ENCODE results near the gene RCBTB1.
"Not testable (repeated sequence)": the region's sequence is repeated elsewhere in the genome, so short reads cannot be mapped to it uniquely, and the experiment has no call there.

RCBTB1 gene

DNA sequence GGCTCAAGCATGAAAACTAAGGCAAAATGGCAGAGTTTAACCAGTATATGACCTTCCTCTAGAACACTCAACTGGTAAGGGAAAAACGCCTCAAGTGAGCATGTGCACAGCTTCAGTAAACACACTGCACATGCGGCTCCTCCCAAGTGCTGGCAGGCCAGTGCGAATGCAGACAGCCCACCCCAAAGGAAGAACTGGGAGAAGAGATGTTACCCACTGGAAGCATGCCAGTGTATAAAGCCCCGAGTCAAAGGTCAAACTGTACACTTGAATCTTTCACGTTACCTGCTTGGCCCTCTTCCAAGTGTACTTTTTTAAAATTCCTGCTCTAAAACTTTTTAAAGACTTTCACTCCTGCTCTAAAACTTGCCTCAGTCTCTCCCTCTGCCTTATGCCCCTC, 19.2 kb upstream of the RCBTB1 start:
- no peak for DNase-seq (ENCODE audit: low read depth in 2 of 2)

- DNase-seq (ENCODE audit: low read depth in 2 of 2): not testable (repeated sequence)
These were observed 17.3 kb upstream of the RCBTB1 start for GRCh38 chr13:49602615-49603014.

DNA sequence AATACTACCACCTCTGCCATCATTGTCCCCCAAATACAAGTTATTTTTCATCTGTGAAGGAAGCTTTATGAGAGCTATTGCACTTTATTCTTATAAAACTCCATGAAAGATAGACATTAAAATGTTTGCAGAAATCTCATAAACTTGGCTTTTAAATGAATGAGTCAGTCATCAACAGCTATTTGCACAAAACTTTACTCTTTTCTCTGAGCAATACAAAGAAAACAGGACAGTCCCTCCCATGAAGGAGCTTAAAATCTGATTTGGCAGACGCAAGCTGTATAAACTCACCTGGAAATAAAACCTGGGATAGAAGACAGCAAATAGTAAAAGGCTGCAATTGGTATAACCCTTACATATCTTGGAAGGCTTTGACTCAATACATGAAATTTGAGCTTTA, 16.6 kb upstream of the RCBTB1 start:
- no peak for DNase-seq (ENCODE audit: low read depth in 2 of 2)

DNA sequence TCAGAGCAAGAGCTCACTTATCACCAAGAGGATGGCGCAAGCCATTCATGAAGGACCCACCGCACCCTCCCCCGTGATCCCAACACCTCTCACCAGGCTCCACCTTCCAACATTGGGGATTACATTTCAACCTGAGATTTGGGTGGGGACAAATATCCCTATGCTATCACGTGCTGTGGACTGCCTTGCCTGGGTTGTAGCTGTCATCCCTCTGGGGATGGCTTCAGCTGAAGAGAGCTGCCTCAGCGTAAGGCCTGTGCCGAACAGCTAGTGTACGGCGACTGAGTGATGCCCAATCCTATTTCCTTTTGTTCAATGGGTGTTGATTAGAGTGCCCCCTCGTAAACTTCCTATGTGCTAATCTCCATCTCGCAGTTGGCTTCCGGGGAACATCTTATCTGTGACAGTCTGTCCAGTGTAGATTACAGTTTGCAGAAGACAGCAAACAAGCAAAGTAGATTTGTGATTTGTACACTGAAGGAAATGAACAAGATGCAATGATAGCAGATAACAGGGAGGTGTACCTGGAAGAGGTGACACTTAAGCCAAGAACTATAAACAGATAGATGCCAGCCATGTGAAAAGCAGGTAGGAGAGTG, 11.8 kb upstream of the RCBTB1 start:
- DNase-seq (ENCODE audit: low read depth in 2 of 2): no peak

GRCh38 chr13:49596221-49596620, 10.9 kb upstream of the RCBTB1 start:
- DNase-seq (ENCODE audit: low read depth in 2 of 2): no peak

DNA sequence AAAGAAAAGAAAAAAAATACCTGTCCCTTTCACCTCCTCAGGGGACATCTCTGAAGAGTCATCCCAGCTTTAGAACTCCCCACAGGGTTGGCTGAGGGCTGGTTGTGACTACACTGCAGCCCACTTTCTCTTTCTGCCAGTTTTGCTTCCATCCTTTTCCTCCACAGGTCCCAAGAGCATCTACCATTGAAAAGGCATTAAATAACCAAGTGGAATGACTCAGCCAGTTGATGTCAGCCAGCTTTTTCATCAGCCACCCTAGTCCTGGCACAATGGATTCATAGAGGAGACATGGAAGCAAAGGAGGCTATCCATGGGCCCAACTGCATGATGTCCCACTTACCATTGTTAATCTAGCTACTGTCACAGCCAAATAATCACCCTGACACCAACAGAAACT, 9.2 kb upstream of the RCBTB1 start:
- DNase-seq (ENCODE audit: low read depth in 2 of 2): no peak

- not testable (repeated sequence) for DNase-seq (ENCODE audit: low read depth in 2 of 2)
These were observed 8.5 kb upstream of the RCBTB1 start for GRCh38 chr13:49593876-49594275.

- DNase-seq (ENCODE audit: low read depth in 2 of 2): not testable (repeated sequence)
These were observed 5.4 kb upstream of the RCBTB1 start for GRCh38 chr13:49590714-49591113.

- DNase-seq (ENCODE audit: low read depth in 2 of 2): no peak
These were observed 2.0 kb upstream of the RCBTB1 start for GRCh38 chr13:49587311-49587847.

DNA sequence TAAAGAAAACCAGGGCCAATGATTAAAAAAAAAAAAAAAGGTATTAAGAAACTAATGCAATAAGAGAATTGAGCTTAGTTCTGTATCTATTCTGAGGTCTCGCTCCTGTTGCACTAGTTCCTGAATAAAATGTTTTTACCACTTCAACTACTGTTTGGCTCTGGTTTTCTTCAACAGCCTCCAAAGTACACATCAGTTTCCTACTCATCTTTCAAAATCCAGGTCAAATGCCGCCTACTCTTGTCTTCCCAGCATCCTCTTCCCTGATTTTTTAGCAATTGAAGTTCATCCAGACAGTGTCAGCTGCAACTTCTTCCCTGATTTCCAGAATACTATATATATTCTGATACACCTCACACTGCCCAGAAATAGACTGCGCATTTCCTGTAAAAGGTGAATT, 1.4 kb upstream of the RCBTB1 start:
- DNase-seq (ENCODE audit: low read depth in 2 of 2): no peak

- no peak for DNase-seq (ENCODE audit: low read depth in 2 of 2)
These were observed 581 bp downstream of the RCBTB1 start for GRCh38 chr13:49584771-49585182.

- DNase-seq (ENCODE audit: low read depth in 2 of 2): no peak
These were observed 4.2 kb downstream of the RCBTB1 start for GRCh38 chr13:49580980-49581680.

- no peak for DNase-seq (ENCODE audit: low read depth in 2 of 2)
These were observed 5.9 kb downstream of the RCBTB1 start for GRCh38 chr13:49579501-49579900.

DNA sequence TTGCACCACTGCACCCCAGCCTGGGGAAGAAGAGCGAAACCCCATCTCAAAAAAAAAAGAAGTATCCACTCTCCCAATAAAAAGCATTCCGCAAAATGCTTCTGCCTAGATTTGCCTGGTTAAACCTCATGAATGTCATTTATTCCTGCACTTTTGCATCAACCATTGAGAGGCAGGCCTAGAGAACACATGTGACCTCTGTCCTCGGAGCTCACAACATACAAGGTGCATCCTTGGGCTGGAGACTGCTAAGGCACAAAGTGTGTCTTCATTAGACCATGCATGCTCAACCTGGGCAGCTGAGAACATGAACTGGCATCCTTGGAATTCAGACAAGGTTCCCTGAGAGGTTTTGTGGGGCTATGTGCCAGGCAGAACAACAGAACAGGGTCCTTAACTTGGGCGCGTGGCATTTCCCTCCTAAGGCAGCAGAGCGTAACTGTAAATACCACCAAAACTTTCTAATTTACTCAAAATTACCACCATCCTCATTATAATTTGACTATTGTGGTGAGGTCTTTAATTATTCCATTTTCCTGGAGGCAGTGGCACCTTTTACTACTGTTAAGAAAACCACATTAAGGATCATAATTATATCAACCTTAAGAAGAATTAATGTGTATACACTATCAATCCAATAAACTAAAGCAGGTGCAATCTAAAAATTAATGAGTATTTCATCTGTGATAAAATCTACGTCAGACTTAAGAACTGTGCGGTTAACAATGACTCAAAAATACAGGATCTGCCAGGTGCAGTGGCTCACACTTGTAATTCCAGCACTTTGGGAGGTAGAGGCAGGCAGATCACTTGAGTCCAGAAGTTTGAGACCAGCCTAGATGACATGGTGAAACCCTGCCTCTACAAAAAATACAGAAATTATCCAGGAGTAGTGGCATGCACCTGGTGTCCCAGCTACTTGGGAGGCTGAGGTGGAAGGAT, 13.8 kb downstream of the RCBTB1 start:
- no peak for DNase-seq (ENCODE audit: low read depth in 2 of 2)

DNA sequence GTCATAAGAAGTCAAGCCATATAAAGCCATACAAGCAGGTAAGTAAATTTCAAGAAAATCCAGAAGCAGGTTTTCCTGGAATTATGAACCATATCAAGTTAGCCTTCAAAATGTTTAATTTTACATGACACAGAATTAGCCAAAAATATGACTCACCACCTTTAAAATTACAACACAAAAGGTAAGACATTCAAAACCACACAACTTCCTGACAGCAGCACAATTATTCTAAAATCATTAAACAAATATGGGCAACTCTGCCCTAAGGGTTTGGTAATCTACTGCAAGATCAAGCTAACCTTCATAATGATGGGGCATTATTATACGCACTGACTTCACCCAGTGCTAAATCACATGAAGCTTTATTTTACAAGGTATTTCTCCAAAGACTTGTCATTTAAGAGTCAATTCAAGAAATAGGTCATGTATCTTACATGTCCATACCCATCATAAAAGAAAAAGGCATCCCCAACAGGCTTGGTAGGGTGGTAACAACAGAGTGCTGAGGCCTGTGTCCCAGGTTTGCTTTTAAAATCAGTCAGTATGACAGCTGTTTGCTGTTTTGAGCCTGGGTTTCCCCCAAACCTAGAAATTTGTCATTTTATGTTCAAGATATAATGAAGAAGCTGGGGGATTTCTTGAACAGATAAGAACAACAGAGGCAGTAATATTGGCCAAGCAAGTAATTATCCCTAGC, 15.2 kb downstream of the RCBTB1 start:
- DNase-seq (ENCODE audit: low read depth in 2 of 2): no peak

DNA sequence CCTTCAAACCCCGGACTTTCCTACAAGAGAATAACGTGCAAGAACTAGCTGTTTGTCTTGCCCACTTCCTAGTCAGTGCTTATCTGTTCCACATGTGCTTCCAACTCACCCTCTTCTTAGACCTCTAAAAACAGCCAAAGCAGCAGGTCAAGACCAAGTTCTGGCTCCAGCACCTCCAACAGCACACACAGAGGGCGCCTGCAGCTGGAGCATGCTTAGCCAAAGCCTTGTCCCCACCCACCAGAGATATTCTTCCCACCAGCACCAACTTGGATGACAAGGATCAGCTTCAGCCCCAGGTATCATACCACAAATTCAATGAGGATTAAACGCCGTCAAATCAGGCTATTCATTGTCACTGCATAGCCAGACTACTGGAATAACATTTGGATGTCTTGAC, 17.9 kb downstream of the RCBTB1 start:
- no peak for DNase-seq (ENCODE audit: low read depth in 2 of 2)

- no peak for DNase-seq (ENCODE audit: low read depth in 2 of 2)
These were observed 18.9 kb downstream of the RCBTB1 start for GRCh38 chr13:49566461-49566860.

DNA sequence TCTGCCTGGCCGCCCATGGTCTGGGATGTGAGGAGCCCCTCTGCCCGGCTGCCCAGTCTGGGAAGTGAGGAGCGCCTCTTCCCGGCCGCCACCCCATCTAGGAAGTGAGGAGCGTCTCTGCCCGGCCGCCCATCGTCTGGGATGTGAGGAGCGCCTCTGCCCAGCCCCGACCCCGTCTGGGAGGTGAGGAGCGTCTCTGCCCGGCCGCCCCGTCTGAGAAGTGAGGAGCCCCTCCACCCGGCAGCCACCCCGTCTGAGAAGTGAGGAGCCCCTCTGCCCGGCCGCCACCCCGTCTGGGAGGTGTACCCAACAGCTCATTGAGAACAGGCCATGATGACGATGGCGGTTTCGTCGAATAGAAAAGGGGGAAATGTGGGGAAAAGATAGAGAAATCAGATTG, 19.9 kb downstream of the RCBTB1 start:
- not testable (repeated sequence) for DNase-seq (ENCODE audit: low read depth in 2 of 2)

DNA sequence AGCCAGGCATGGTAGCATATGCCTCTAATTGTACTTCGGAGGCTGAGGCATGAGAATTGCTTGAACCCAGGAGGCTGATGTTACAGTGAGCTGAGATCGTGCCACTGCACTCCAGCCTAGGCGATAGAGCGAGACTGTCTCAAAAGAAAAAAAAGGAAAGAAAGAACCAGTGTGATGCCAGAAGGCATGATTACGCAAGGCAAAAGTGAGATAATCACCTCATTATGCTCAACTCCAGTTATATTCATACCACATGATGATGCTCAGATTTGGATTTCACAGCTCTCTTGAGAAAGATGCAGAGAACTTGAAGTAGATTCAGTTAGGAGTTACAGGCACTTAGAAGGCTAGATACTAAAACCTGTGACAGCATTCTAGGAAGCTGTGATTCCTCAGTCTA, 21.8 kb downstream of the RCBTB1 start:
- DNase-seq (ENCODE audit: low read depth in 2 of 2): no peak

GRCh38 chr13:49561062-49561410, 24.3 kb downstream of the RCBTB1 start:
- no peak for DNase-seq (ENCODE audit: low read depth in 2 of 2)

DNA sequence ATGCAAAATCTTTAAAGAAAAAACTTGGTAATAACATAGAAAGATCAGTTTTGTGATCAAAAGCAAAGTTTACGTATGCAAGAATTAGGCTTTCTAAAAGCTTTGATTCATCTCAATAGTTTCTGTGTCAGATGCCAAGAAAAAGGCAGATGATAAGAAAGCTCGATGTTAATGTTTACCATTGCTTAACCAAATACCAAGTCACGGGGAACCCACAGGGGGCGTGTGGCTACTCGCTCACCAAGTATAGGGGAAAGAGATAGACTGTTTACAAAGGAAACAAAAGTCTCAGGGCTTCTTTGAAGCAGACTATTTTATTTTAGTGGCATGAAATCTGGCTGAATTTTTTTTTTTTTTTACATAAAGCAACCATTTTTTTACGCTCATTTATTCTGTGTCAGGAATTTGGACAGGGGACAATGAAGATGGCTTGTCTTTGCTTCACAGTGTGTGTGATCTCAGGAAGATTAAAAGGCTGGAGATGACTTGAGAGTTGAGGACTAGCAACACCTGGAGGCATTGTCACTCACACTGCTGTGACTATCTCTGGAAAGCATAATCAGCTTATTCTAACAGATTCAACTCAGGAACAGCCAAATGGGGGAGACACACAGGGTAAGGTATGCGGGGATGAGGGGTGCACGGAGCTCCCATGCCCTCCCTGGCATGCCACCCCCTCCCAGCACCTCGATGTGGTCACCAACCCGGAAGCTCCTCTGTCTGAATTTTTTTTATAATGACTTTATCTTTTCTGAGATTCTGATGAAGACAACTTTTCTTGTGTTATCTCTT, 24.9 kb downstream of the RCBTB1 start:
- no peak for DNase-seq (ENCODE audit: low read depth in 2 of 2)

Measured in stimulated activated CD4-positive, alpha-beta T cell treated with anti-CD3 and anti-CD28 coated beads, Interleukin-15, amount 100 ng/mL, for 48 hours (primary cell).